Glutamatergic neuron (in vitro differentiated cells): Measurements from ENCODE around the gene TRMT10B. TPM values are rescaled to one million over a fixed set of nuclear protein-coding genes. Genes with fewer than 3 reads are reported as not detected.
A peak's percentile ranks its signal among the peaks of the same experiment; 100 is the strongest.

Source experiments
- DNase-seq: peaks from one replicate; pipeline ENCODE4 v3.0.0; 2022
- H3K27ac Mint-ChIP-seq: one replicate; pipeline ENCODE4 v1.8.0; 2020; ENCODE audit warnings: mild to moderate bottlenecking, mixed read lengths, inconsistent platforms; ENCODE audit not compliant: unreplicated experiment
- H3K27me3 Mint-ChIP-seq: one replicate; pipeline ENCODE4 v1.8.0; 2020; ENCODE audit warnings: mild to moderate bottlenecking, moderate library complexity, mixed read lengths, inconsistent platforms; ENCODE audit not compliant: unreplicated experiment
- H3K36me3 Mint-ChIP-seq: one replicate; pipeline ENCODE4 v1.8.0; 2020; ENCODE audit warnings: mild to moderate bottlenecking, mixed read lengths, inconsistent platforms; ENCODE audit not compliant: unreplicated experiment
- H3K4me1 Mint-ChIP-seq: one replicate; pipeline ENCODE4 v1.8.0; 2020; ENCODE audit warnings: mild to moderate bottlenecking, low read depth, mixed read lengths, inconsistent platforms; ENCODE audit not compliant: unreplicated experiment
- H3K4me3 Mint-ChIP-seq: one replicate; pipeline ENCODE4 v1.8.0; 2020; ENCODE audit warnings: mild to moderate bottlenecking, mixed read lengths, inconsistent platforms; ENCODE audit not compliant: unreplicated experiment
- H3K9me3 Mint-ChIP-seq: one replicate; pipeline ENCODE4 v1.8.0; 2020; ENCODE audit warnings: mild to moderate bottlenecking, moderate library complexity, mixed read lengths, inconsistent platforms; ENCODE audit not compliant: unreplicated experiment
- CTCF ChIP-seq: fragments of 200-600 bp; sonication (generic); IDR thresholded peaks from one replicate; pipeline ENCODE4 v1.5.0; 2021; ENCODE audit not compliant: partially characterized antibody, unreplicated experiment
- total RNA-seq: library from RNA; stranded (reverse); fragmentation: NEBNext Ultra II Directional; extraction: Animal tissue kit (Norgen Biotek cat#: 25700); gene quantifications from one replicate; pipeline ENCODE4 v1.2.1, GENCODE V29; 2021; ENCODE audit not compliant: unreplicated experiment

Gene TRMT10B
- total RNA-seq, 1 donor from 2014 or later, result 8.8 TPM

- Mint-ChIP-seq H3K9me3 (no peaks in the 10 kb centered on the region), H3K4me1 (no peaks in the 10 kb centered on the region), H3K27me3 (peaks cover 1% of the 10 kb centered on the region), H3K4me3 (no peak overlapping the region), H3K36me3 (no peaks in the 10 kb centered on the region), H3K27ac (no peak overlapping the region)
- TF ChIP-seq CTCF, result no peak
- no peak for DNase-seq
Observed at GRCh38 chr9:37775216-37775919, 21.8 kb downstream of the TRMT10B start.

- Mint-ChIP-seq H3K36me3 (no peaks in the 10 kb centered on the region), H3K4me1 (no peaks in the 10 kb centered on the region), H3K9me3 (no peaks in the 10 kb centered on the region), H3K27ac (no peak overlapping the region), H3K4me3 (no peak overlapping the region), H3K27me3 (peaks cover 1% of the 10 kb centered on the region)
- TF ChIP-seq CTCF, result no peak
- no peak for DNase-seq
Observed at GRCh38 chr9:37776328-37776727, 22.7 kb downstream of the TRMT10B start.

GRCh38 chr9:37778534-37778933, 24.9 kb downstream of the TRMT10B start:
- no peak for DNase-seq
- Mint-ChIP-seq H3K36me3 (no peaks in the 10 kb centered on the region), H3K4me1 (peaks cover 8% of the 10 kb centered on the region), H3K27me3 (peaks cover 1% of the 10 kb centered on the region), H3K27ac (no peak overlapping the region), H3K9me3 (peaks cover 2% of the 10 kb centered on the region), H3K4me3 (no peak overlapping the region)
- TF ChIP-seq CTCF, result no peak

GRCh38 chr9:37784291-37784615, 30.6 kb downstream of the TRMT10B start:
- no peaks in the 10 kb centered on the region for H3K36me3 Mint-ChIP-seq
- H3K27ac Mint-ChIP-seq, result peak overlapping the region; percentile 95
- H3K4me1 Mint-ChIP-seq, result peaks cover 12% of the 10 kb centered on the region
- no peak for TF ChIP-seq CTCF
- peak overlapping the region; percentile 95 for H3K4me3 Mint-ChIP-seq
- peaks cover 5% of the 10 kb centered on the region for H3K27me3 Mint-ChIP-seq
- DNase-seq, result no peak
- H3K9me3 Mint-ChIP-seq, result peaks cover 14% of the 10 kb centered on the region

GRCh38 chr9:37784616-37785483, 31.2 kb downstream of the TRMT10B start, which contains the start of gene EXOSC3:
TSS of gene EXOSC3 (minus strand) at chr9:37785064. CDS start at chr9:37785044, 20 bp downstream.
- H3K27ac Mint-ChIP-seq, result peak within 1 kb of the TSS; percentile 95
- H3K36me3 Mint-ChIP-seq, result no peaks in the 10 kb centered on the region
- peak; percentile 91 for DNase-seq
- peak within 1 kb of the TSS; percentile 95 for H3K4me3 Mint-ChIP-seq
- H3K27me3 Mint-ChIP-seq, result peaks cover 5% of the 10 kb centered on the region
- peaks cover 12% of the 10 kb centered on the region for H3K4me1 Mint-ChIP-seq
- TF ChIP-seq CTCF, result no peak
- H3K9me3 Mint-ChIP-seq, result peaks cover 14% of the 10 kb centered on the region
